Suppressor macrophage treated with lipopolysaccharide for 1 hour (primary cell): Measurements from ENCODE around the gene ZNF296.
A peak's percentile ranks its signal among the peaks of the same experiment; 100 is the strongest.

Experiments used
- DNase-seq, 3 donors: peaks; one replicate each; pipeline ENCODE4 v3.0.0-alpha.2; 2020 to 2022

The ZNF296 gene

GRCh38 chr19:45056831-45057230, 19.4 kb downstream of the ZNF296 start:
- no peak for DNase-seq

- no peak for DNase-seq
These were observed 24.2 kb downstream of the ZNF296 start for GRCh38 chr19:45051929-45052579.

- DNase-seq: no peak
These were observed 26.2 kb downstream of the ZNF296 start for GRCh38 chr19:45050036-45050435.

GRCh38 chr19:45049073-45049736, 27.1 kb downstream of the ZNF296 start:
- no peak for DNase-seq

GRCh38 chr19:45047188-45047797, 29.0 kb downstream of the ZNF296 start:
- peak; percentile 48 to 64 (median 64) for DNase-seq

GRCh38 chr19:45046355-45046754, 29.9 kb downstream of the ZNF296 start:
- DNase-seq: no peak

GRCh38 chr19:45045671-45046353, 30.5 kb downstream of the ZNF296 start:
- no peak for DNase-seq

- no peak for DNase-seq
These were observed 35.2 kb downstream of the ZNF296 start for GRCh38 chr19:45041125-45041524.

GRCh38 chr19:45040059-45040771, 36.1 kb downstream of the ZNF296 start:
- DNase-seq: peak; percentile 83 to 91 (median 84)

- DNase-seq: peak; percentile 94 to 97 (median 96)
These were observed 37.1 kb downstream of the ZNF296 start, which contains the start of gene CLASRP for GRCh38 chr19:45038931-45039893. Gene CLASRP (plus strand): TSS chr19:45039045. CDS start chr19:45040213, 1,168 bp downstream.

GRCh38 chr19:45037393-45038169, 38.7 kb downstream of the ZNF296 start:
- DNase-seq: no peak

GRCh38 chr19:45035755-45036154, 40.5 kb downstream of the ZNF296 start:
- DNase-seq: no peak

- no peak for DNase-seq
These were observed 43.9 kb downstream of the ZNF296 start for GRCh38 chr19:45032421-45032820.

GRCh38 chr19:45030825-45031224, 45.5 kb downstream of the ZNF296 start:
- DNase-seq: no peak

- DNase-seq: no peak
These were observed 48.9 kb downstream of the ZNF296 start for GRCh38 chr19:45027371-45027770.

GRCh38 chr19:45025264-45025663, 51.0 kb downstream of the ZNF296 start:
- DNase-seq: no peak

GRCh38 chr19:45023048-45023447, 53.2 kb downstream of the ZNF296 start:
- no peak for DNase-seq

GRCh38 chr19:45021971-45022370, 54.3 kb downstream of the ZNF296 start:
- no peak for DNase-seq
